ENCODE measurements around the gene C1orf21. TPM values are rescaled to one million over a fixed set of nuclear protein-coding genes. Genes with fewer than 3 reads are reported as not detected.

The C1orf21 gene
- total RNA-seq, 1 donor from 2014 or later, result 33.1 TPM

DNA sequence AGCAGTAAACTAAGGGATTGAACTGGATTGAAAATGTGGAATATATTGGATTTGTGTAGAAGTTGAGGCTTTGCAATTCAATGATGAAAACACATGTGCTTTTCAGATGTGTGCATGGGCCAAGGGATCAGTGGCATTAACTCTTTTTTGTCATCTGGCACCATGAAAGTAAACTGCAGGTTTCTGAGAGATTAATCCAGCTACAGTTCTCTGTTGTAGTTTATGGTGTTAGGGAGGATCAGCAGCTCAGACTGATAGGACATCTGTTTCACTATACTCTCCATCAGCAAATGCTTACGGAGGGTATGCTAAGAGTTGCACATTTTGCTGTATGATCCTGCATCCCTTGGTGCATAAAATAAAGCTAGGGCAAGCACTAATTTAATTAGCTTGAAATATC is 82.6 kb downstream of the C1orf21 start:
- no peaks in the 10 kb centered on the region for H3K9me3 Mint-ChIP-seq
- H3K27ac Mint-ChIP-seq, result no peak overlapping the region
- H3K4me3 Mint-ChIP-seq, result no peak overlapping the region
- DNase-seq (ENCODE audit: low spot score in 2 of 2, unreplicated experiment in 2 of 2), result no peak
- TF ChIP-seq, protein P1, sequence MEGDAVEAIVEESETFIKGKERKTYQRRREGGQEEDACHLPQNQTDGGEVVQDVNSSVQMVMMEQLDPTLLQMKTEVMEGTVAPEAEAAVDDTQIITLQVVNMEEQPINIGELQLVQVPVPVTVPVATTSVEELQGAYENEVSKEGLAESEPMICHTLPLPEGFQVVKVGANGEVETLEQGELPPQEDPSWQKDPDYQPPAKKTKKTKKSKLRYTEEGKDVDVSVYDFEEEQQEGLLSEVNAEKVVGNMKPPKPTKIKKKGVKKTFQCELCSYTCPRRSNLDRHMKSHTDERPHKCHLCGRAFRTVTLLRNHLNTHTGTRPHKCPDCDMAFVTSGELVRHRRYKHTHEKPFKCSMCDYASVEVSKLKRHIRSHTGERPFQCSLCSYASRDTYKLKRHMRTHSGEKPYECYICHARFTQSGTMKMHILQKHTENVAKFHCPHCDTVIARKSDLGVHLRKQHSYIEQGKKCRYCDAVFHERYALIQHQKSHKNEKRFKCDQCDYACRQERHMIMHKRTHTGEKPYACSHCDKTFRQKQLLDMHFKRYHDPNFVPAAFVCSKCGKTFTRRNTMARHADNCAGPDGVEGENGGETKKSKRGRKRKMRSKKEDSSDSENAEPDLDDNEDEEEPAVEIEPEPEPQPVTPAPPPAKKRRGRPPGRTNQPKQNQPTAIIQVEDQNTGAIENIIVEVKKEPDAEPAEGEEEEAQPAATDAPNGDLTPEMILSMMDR (IDR thresholded peaks at IDR 0.05; ENCODE audit: unreplicated experiment), result no peak
- H3K36me3 Mint-ChIP-seq, result no peaks in the 10 kb centered on the region
- H3K4me1 Mint-ChIP-seq, result peaks cover 30% of the 10 kb centered on the region
- no peaks in the 10 kb centered on the region for H3K27me3 Mint-ChIP-seq (ENCODE audit: low read depth)

GRCh38 chr1:184471686-184472085 is 84.9 kb downstream of the C1orf21 start:
- TF ChIP-seq, protein P1 (IDR thresholded peaks at IDR 0.05; ENCODE audit: unreplicated experiment), result no peak
- H3K27ac Mint-ChIP-seq, result no peak overlapping the region
- H3K4me3 Mint-ChIP-seq, result no peak overlapping the region
- no peak for DNase-seq (ENCODE audit: low spot score in 2 of 2, unreplicated experiment in 2 of 2)
- H3K9me3 Mint-ChIP-seq, result no peaks in the 10 kb centered on the region
- no peaks in the 10 kb centered on the region for H3K27me3 Mint-ChIP-seq (ENCODE audit: low read depth)
- peaks cover 41% of the 10 kb centered on the region for H3K4me1 Mint-ChIP-seq
- peaks cover 5% of the 10 kb centered on the region for H3K36me3 Mint-ChIP-seq

- Mint-ChIP-seq H3K27ac (no peak overlapping the region), H3K36me3 (peaks cover 5% of the 10 kb centered on the region), H3K4me3 (no peak overlapping the region), H3K4me1 (peaks cover 41% of the 10 kb centered on the region), H3K9me3 (no peaks in the 10 kb centered on the region), H3K27me3 (ENCODE audit: low read depth) (no peaks in the 10 kb centered on the region)
- DNase-seq (ENCODE audit: low spot score in 2 of 2, unreplicated experiment in 2 of 2), result no peak
- TF ChIP-seq, protein P1 (IDR thresholded peaks at IDR 0.05; ENCODE audit: unreplicated experiment), result no peak
Observed at GRCh38 chr1:184472136-184472535, 85.3 kb downstream of the C1orf21 start.

DNA sequence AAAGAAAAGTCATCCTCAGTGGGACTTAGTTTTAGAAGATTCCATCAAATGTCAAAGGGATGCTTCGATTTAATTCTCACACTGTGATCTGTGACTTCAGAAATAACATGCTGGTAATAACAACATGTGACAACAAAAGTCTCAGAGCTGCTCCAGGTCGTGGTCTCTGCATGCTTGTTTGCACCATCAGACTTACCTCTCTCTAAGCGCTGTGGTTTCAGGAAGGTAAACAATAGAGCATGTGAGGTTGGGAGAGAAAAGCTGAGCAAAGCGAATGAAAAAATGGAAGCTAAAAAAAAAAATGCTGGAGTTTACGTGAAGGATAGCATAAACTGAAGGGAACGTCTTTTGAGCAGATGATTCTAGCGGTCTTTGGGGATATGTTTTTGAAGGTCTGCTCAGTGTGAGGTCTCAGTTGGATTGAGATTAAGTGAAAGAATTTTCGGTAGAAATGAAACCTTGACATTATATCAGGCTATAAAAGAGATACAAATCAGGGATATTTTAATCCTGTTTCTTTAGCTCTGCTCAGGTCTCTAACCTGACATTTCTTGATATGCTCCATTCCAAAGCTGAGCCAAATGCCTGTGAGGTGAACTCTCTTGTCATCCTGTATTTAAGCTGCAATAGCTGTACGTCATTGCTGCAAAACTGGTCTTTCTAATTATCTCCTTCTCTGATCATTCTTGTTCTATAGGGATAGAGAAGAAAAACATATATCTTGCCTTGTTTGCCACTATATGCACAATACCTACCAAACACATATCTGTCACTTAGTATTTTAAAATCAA is 86.5 kb downstream of the C1orf21 start:
- peaks cover 39% of the 10 kb centered on the region for H3K4me1 Mint-ChIP-seq
- DNase-seq (ENCODE audit: low spot score in 2 of 2, unreplicated experiment in 2 of 2), result no peak
- TF ChIP-seq, protein P1 (IDR thresholded peaks at IDR 0.05; ENCODE audit: unreplicated experiment), result no peak
- H3K27me3 Mint-ChIP-seq (ENCODE audit: low read depth), result no peaks in the 10 kb centered on the region
- H3K4me3 Mint-ChIP-seq, result peak overlapping the region; percentile 41
- peak overlapping the region; percentile 87 for H3K27ac Mint-ChIP-seq
- no peaks in the 10 kb centered on the region for H3K9me3 Mint-ChIP-seq
- H3K36me3 Mint-ChIP-seq, result peaks cover 10% of the 10 kb centered on the region

GRCh38 chr1:184476187-184476586 is 89.4 kb downstream of the C1orf21 start:
- Mint-ChIP-seq H3K27ac (peak overlapping the region; percentile 25), H3K27me3 (ENCODE audit: low read depth) (no peaks in the 10 kb centered on the region), H3K4me1 (peaks cover 43% of the 10 kb centered on the region), H3K4me3 (no peak overlapping the region), H3K9me3 (no peaks in the 10 kb centered on the region), H3K36me3 (peaks cover 15% of the 10 kb centered on the region)
- no peak for DNase-seq (ENCODE audit: low spot score in 2 of 2, unreplicated experiment in 2 of 2)
- TF ChIP-seq, protein P1 (IDR thresholded peaks at IDR 0.05; ENCODE audit: unreplicated experiment), result no peak

Measured in mesothelial cell of epicardium (in vitro differentiated cells).